ENCODE measurements around the gene DVL2. TPM values are rescaled to one million over a fixed set of nuclear protein-coding genes. Genes with fewer than 3 reads are reported as not detected.

Gene DVL2
- total RNA-seq, 1 experiment from 2014 or later: 67.3 TPM

GRCh38 chr17:7215136-7215638, 19.1 kb downstream of the DVL2 start:
- peaks cover 4% of the 10 kb centered on the region; the same call in 1 of the 2 replicates for H3K27me3 Mint-ChIP-seq (ENCODE audit: low read depth)
- ChIA-PET POLR2A (interaction anchor here (0.7 to 1.1 kb wide), 4 partner anchors 14 to 221 kb away, joined by 3 to 6 read pairs (median 4); no protein-coding TSS in a partner anchor), CTCF (interaction anchor here (0.9 to 2.9 kb wide), 12 partner anchors 19 to 189 kb away, joined by 3 to 17 read pairs (median 8); partner anchors contain the start of genes ASGR1, DVL2, SLC2A4 and TMEM256)
- H3K27ac Mint-ChIP-seq: peak overlapping the region; percentile 92
- H3K9me3 Mint-ChIP-seq: no peaks in the 10 kb centered on the region
- TF ChIP-seq ZBTB43 (CRISPR knock-in tag; IDR thresholded peaks at IDR 0.05) (no peak), KAT7 (CRISPR knock-in tag; IDR thresholded peaks at IDR 0.05; ENCODE audit: borderline replicate concordance) (no peak), FOXK1 (CRISPR knock-in tag; IDR thresholded peaks at IDR 0.05) (0 out of 2 replicates have a peak, but pooled peaks have one; percentile 41), MAX (CRISPR knock-in tag; IDR thresholded peaks at IDR 0.05) (0 out of 2 replicates have a peak, but pooled peaks have one; percentile 23), TEAD4 (CRISPR knock-in tag; IDR thresholded peaks at IDR 0.05) (0 out of 2 replicates have a peak, but pooled peaks have one; percentile 66), ATF6 (CRISPR knock-in tag; IDR thresholded peaks at IDR 0.05) (no peak), ATF3 (CRISPR knock-in tag; conservative IDR thresholded peaks at IDR 0.05) (no peak)
- TF ChIP-seq, protein P1, sequence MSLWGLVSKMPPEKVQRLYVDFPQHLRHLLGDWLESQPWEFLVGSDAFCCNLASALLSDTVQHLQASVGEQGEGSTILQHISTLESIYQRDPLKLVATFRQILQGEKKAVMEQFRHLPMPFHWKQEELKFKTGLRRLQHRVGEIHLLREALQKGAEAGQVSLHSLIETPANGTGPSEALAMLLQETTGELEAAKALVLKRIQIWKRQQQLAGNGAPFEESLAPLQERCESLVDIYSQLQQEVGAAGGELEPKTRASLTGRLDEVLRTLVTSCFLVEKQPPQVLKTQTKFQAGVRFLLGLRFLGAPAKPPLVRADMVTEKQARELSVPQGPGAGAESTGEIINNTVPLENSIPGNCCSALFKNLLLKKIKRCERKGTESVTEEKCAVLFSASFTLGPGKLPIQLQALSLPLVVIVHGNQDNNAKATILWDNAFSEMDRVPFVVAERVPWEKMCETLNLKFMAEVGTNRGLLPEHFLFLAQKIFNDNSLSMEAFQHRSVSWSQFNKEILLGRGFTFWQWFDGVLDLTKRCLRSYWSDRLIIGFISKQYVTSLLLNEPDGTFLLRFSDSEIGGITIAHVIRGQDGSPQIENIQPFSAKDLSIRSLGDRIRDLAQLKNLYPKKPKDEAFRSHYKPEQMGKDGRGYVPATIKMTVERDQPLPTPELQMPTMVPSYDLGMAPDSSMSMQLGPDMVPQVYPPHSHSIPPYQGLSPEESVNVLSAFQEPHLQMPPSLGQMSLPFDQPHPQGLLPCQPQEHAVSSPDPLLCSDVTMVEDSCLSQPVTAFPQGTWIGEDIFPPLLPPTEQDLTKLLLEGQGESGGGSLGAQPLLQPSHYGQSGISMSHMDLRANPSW (CRISPR knock-in tag; conservative IDR thresholded peaks at IDR 0.05; ENCODE audit: low read depth): no peak
- H3K4me3 Mint-ChIP-seq: peak overlapping the region; percentile 86
- peaks cover 59% of the 10 kb centered on the region for H3K4me1 Mint-ChIP-seq
- no peaks in the 10 kb centered on the region for H3K36me3 Mint-ChIP-seq
- peak; percentile 0; the same call in 1 of the 2 replicates for ATAC-seq
- no peak for DNase-seq (ENCODE audit: low spot score)

DNA sequence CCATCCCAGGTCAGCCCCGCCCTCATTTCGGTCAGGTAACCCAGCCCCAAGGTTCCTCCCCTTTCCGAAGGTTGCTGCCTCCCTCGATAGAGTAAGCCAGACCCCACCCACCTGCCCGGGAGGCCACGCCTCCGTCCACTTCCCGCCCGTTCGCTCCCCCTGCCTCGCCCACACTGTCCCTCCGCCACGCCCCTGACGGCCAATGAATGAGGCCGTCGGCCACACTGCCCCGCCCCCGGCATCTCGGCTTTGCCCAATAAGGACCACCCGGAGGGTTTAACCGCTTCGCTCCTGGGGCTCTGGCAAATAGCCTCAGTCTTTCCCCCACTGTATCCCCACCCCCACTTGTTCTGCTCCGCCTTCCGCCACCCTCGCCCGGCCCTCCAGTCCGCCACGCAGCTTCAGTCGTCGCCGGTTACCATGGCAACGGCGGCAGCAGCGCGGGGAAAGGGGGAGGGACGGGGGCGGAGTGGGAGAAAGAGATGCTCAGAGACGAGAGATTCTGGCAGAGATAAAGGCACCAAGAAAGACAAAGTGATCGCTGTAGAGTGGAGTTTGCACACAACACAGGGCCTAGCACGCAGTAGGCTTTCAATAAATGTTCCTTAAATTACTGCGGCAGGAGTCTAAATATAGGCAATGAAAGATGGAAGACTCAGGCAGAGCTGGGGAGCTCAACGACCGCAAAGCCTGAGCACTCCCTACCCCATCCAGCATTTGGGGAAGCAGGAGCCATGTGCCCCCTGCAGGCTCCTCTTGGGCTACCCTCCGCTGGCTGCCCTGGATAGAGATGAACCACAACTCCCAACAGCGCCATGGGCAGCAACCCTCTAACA, 19.8 kb downstream of the DVL2 start:
- ATAC-seq (peak; percentile 77), DNase-seq (ENCODE audit: low spot score) (peak; percentile 100)
- peaks cover 4% of the 10 kb centered on the region; the same call in 1 of the 2 replicates for H3K27me3 Mint-ChIP-seq (ENCODE audit: low read depth)
- peak overlapping the region; percentile 98 for H3K27ac Mint-ChIP-seq
- no peaks in the 10 kb centered on the region for H3K9me3 Mint-ChIP-seq
- CTCF ChIA-PET: interaction anchor here (0.6 to 2.9 kb wide), 44 partner anchors 8 to 643 kb away, joined by 3 to 17 read pairs (median 5); partner anchors contain the start of genes ACAP1, ASGR1, CYB5D1 and DVL2
- peaks cover 61% of the 10 kb centered on the region for H3K4me1 Mint-ChIP-seq
- POLR2A ChIA-PET: interaction anchor here (0.7 to 1.1 kb wide), 5 partner anchors 14 to 221 kb away, joined by 3 to 6 read pairs (median 3); no protein-coding TSS in a partner anchor
- peak overlapping the region; percentile 86 for H3K4me3 Mint-ChIP-seq
- no peaks in the 10 kb centered on the region for H3K36me3 Mint-ChIP-seq
- TF ChIP-seq TCF7 (CRISPR knock-in tag; IDR thresholded peaks at IDR 0.05; ENCODE audit: low read depth) (no peak), RELA (CRISPR knock-in tag; IDR thresholded peaks at IDR 0.05; ENCODE audit: borderline replicate concordance) (no peak), GRHL2 (CRISPR knock-in tag; IDR thresholded peaks at IDR 0.05; ENCODE audit: insufficient replicate concordance, severe bottlenecking) (no peak), SP1 (CRISPR knock-in tag; conservative IDR thresholded peaks at IDR 0.05) (peak; percentile 92), KAT7 (CRISPR knock-in tag; IDR thresholded peaks at IDR 0.05; ENCODE audit: borderline replicate concordance) (no peak), FOXJ3 (CRISPR knock-in tag; IDR thresholded peaks at IDR 0.05; ENCODE audit: borderline replicate concordance) (no peak), IRF2 (CRISPR knock-in tag; IDR thresholded peaks at IDR 0.05; ENCODE audit: borderline replicate concordance, low read depth) (no peak), HMGXB4 (CRISPR knock-in tag; IDR thresholded peaks at IDR 0.05) (no peak), NFYB (CRISPR knock-in tag; conservative IDR thresholded peaks at IDR 0.05; ENCODE audit: low read depth) (peak; percentile 71)
- TF ChIP-seq, protein P2, sequence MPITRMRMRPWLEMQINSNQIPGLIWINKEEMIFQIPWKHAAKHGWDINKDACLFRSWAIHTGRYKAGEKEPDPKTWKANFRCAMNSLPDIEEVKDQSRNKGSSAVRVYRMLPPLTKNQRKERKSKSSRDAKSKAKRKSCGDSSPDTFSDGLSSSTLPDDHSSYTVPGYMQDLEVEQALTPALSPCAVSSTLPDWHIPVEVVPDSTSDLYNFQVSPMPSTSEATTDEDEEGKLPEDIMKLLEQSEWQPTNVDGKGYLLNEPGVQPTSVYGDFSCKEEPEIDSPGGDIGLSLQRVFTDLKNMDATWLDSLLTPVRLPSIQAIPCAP (CRISPR knock-in tag; IDR thresholded peaks at IDR 0.05): no peak
